GM19467 (cell line): ENCODE measurements around the gene CCDC152.
"Not testable (repeated sequence)": the region's sequence is repeated elsewhere in the genome, so short reads cannot be mapped to it uniquely, and the experiment has no call there.

Source experiments
- ATAC-seq: cut with Tn5 transposase; IDR thresholded peaks from one replicate; pipeline ENCODE4 v1.9.1; 2021; ENCODE audit warnings: mild to moderate bottlenecking, moderate library complexity; ENCODE audit not compliant: unreplicated experiment

The CCDC152 gene, protein sequence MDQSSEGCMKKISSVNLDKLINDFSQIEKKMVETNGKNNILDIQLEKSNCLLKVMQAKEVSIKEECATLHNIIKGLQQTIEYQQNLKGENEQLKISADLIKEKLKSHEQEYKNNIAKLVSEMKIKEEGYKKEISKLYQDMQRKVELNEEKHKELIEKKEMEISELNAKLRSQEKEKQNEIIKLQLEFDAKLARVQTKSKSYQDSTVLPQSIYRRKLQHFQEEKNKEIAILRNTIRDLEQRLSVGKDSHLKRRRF

DNA sequence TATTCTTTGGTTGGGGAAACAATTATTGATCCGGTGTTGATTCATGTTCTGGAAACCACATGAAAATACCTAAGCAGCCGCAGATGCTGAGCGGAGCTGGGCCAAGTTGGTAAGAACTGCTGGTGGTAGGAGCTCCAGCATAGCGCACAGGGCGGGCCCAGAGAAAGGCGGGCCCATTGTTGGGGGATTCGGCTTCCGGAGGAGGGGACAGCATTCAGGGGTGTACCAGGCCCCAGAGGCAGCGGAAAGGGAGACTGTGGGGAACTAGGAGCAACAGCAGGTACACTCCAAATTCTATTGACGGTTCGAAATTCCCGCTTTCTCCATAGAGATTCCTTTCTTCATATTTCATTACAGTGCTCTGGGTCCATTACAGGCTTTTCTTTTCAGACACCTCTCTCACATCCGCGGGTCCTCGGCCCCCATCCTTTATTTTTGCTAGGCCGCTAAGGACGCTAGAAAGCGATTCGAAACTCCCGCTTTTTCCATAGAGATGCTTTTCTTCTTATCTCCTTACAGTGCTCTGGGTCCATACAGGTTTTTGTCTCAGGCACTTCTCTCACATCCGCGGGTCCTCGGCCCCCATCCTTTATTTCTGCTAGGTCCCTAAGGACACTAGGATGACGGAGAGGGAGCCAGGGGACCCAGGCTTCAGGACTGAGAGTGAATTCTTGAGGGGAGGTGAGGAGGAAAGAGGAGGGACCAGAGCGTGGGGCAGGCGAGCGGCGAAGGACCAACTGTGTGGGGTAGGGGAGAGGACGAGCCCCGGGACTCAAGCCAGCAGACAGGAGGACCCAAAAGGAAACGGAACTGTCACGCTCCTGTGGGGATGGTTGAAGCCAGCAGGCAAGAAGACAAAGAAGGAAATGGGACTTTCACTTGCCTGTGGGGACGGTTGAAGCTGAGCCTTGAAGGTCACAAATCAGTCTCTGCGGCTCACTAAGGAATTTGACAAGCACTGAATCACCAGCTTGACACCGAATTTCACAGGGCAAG, at the start of gene CCDC152:
CCDC152 (plus strand) TSS at position 213 of the 996 bp plus-strand sequence. CDS start 2,304 bp downstream, outside the sequence.
- peak; percentile 77 for ATAC-seq

DNA sequence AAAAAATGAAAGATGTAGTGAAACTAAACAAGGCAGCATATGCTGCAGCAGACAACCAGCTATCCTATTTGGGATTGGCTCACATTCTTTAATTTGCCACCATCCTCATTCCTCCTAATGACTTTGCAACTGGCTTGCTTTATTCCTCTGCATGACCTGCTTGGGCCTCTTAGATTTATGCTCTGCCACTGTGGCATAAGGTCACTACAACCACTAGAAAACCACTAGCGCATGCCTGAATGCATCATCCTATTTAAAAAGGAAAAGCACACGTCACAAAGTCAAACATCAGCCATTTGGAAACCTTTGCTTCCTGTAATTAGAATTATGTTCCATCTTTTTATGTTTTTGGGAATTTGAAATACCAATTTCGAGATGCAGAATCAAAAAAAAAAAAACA, 40.8 kb upstream of the CCDC152 start:
- ATAC-seq = no peak

DNA sequence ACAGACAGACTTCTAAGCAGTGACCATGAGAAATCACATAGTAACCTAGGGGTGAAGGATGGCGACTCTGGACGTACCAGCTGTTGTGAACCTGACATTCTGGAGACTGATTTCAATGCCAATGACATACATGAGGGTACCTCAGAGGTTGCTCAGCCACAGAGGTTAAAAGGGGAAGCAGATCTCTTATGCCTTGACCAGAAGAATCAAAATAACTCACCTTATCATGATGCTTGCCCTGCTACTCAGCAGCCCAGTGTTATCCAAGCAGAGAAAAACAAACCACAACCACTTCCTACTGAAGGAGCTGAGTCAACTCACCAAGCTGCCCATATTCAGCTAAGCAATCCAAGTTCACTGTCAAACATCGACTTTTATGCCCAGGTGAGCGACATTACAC, 38.0 kb upstream of the CCDC152 start:
- ATAC-seq = peak; percentile 97

DNA sequence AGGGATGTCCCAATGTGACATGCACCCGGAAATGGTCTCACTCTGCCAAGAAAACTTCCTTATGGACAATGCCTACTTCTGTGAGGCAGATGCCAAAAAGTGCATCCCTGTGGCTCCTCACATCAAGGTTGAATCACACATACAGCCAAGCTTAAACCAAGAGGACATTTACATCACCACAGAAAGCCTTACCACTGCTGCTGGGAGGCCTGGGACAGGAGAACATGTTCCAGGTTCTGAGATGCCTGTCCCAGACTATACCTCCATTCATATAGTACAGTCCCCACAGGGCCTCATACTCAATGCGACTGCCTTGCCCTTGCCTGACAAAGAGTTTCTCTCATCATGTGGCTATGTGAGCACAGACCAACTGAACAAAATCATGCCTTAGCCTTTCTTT, 37.6 kb upstream of the CCDC152 start:
- no peak for ATAC-seq

DNA sequence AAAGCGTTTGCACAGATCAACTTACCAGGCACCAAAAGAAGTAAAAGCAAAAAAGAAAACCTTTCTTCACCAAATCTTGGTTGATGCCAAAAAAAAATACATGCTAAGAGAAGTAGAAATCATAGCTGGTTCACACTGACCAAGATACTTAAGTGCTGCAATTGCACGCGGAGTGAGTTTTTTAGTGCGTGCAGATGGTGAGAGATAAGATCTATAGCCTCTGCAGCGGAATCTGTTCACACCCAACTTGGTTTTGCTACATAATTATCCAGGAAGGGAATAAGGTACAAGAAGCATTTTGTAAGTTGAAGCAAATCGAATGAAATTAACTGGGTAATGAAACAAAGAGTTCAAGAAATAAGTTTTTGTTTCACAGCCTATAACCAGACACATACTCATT, 36.4 kb upstream of the CCDC152 start:
- no peak for ATAC-seq

DNA sequence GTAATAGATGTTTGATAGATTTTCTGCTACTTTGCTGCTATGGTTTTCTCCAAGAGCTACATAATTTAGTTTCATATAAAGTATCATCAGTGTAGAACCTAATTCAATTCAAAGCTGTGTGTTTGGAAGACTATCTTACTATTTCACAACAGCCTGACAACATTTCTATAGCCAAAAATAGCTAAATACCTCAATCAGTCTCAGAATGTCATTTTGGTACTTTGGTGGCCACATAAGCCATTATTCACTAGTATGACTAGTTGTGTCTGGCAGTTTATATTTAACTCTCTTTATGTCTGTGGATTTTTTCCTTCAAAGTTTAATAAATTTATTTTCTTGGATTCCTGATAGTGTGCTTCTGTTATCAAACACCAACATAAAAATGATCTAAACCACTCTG, 35.1 kb upstream of the CCDC152 start:
- ATAC-seq = no peak

DNA sequence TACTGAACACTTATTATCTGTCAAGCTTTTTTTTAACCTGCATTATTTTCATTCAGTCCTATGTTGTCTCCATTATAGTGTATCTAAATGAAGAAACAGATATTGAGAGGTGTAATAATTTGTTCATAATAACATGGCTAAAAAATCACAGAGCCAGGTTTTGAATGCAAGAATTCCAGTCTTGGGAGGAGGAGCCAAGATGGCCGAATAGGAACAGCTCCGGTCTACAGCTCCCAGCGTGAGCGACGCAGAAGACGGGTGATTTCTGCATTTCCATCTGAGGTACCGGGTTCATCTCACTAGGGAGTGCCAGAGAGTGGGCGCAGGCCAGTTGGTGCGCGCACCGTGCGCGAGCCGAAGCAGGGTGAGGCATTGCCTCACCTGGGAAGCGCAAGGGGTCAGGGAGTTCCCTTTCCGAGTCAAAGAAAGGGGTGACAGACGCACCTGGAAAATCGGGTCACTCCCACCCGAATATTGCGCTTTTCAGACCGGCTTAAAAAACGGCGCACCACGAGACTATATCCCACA, 22.0 kb upstream of the CCDC152 start:
- ATAC-seq = not testable (repeated sequence)

DNA sequence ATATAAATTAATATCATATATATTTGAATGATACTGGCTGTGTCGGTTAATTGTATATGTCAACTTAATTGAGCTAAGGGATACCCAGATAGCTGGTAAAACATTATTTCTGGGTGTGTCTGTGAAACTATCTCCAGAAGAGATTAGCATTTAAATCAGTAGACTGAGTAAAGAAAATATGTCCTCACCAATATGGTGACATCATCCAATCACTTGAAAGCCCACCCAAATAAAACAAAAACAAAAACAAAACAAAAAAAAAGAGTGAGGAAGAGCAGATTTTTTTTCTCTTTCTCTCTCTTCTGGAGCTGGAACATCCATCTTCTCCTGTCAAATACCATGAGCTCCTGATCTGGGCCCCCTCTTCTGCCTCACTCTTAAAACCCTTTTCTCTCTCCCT, 15.7 kb upstream of the CCDC152 start:
- no peak for ATAC-seq

DNA sequence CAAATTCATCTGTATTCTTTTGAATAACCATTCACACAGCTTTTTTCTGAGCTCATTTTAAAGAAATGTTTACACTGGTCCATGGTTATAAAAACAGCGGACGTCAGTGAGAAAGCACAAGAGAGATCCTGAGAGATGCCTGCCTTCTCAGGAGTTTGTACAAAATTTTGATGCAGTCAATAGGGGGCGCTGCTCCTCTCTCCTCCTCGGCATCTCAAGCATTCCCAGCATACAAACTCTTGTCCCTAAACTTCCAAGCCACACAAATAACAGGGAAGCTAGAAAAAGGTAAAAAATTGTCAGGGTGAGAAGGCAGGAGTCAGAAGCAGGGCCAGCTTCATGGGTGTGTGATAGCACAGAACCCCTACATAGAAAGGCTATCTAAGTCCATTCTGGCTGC, 11.2 kb upstream of the CCDC152 start:
- no peak for ATAC-seq

DNA sequence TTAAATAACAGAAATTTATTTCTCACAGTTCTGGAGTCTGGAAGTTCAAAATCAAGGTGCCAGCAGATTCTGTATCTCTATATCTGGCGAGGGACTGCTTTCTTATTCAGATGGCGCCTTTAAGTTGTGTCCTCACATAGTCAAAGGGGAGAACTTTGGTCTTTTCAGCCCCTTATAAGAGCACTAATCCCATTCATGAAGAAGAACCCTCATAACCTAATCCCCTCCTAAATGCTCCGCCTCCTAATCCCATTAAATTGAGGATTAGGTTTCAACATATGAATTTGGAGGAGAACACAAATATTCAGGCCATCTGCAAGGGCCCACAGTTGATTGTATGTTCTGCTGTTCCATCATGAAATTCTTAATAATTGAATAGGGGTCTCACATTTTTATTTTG, 10.8 kb upstream of the CCDC152 start:
- no peak for ATAC-seq

DNA sequence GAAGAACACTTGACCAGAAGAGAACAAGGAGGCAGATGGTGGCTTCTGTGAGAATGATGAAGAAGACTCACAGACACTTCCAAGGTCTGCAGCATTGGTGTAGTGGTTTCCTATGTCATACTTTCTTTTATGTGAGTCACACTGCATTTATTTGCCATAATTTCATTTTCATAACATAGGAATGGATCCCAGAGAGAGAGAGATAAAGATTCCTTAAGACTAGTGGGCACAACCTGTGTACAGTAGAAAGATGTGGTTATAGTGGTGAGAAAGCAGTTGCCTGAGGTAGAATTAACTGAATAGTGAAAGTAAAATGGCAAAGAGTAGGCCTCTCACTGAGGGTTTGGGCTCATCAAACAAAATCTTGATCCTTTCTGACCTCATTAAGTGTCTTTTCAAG, 7.6 kb upstream of the CCDC152 start:
- no peak for ATAC-seq

DNA sequence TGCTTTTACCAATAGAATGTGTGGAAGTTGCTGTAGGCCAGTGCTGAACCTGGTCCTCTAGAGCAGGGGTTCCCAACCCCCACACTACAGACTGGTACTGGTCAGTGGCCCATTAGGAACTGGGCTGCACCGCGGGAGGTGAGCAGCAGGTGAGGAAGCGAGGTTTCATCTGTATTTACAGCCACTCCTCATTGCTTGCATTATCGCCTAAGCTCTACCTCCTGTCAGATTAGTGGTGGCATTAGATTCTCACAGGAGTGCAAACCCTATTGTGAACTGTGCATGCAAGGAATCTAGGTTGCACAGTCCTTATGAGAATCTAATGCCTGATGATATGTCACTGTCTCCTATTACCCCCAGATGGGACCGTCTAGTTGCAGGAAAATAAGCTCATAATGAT, 6.1 kb upstream of the CCDC152 start:
- ATAC-seq = no peak

DNA sequence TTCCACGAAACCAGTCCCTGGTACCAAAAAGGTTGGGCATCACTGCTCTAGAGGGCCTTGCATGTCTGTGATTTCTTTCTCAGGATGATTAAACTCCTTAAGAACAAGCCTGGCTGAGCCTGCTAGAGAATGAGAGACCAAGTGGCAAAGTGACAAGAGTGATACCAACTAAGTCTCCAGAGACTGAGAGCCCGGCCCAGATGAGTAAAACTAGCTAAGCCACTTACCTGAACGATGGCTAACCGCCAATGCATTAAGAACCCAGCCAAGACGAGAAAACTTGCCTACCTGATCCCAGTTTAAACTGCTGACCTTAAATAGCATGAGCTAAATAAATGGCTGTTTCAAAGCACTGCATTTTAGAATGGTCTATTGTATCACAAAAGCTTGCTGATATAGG, 5.6 kb upstream of the CCDC152 start:
- ATAC-seq = no peak

DNA sequence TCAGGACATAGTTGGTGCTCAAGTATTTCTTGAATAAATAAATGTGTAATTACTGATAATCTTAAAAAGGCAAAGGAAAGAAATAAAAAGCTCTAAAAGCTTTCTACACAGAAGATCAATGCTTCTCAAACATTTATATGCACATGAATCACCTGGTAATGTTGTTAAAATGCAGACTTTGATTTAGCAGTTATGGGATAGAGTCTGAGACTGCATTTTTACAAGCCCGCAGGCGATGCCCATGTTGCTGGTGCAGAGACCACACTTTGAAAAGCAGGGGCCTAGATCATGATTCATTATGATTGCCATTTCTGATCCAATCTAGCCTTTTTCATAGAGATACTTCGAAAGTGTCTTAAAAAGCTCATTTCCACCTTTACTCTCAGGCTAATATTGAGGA, 3.5 kb upstream of the CCDC152 start:
- no peak for ATAC-seq

DNA sequence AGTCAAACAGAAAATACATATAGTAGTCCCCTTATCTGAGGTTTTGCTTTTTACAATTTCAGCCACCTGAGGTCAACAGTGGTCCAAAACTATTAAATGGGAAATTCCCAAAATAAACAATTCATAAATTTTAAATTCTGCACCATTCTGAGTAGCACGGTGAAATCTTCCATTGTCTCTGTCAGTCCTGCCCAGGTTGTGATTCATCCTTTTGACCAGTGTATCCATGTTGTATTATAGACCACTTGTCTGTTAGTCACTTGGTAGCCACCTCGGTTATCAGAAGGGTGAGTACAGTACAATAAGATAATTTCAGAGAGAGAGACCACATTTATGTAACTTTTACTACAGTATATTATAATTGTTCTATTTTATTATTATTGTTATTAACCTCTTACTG, 2.8 kb downstream of the CCDC152 start:
- ATAC-seq = no peak

DNA sequence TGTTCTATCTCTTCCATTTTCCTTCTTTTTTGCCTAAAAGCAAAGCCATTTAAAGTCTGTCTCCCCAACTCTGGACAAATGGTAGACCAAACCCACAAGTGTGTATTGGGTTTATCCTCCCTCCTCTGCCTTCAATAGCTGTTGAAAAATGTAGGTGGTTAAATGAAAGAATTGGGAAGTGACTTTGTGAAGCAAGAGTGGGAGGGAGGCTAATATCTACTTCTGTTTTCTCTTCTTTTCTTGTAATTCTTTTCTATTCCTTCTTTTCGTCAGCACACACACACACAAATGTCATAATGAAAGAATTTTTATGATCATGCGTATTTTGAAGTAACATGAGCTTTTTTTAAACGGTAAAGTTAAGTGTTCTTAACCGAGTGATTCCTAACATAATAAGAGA, 3.8 kb downstream of the CCDC152 start:
- no peak for ATAC-seq

DNA sequence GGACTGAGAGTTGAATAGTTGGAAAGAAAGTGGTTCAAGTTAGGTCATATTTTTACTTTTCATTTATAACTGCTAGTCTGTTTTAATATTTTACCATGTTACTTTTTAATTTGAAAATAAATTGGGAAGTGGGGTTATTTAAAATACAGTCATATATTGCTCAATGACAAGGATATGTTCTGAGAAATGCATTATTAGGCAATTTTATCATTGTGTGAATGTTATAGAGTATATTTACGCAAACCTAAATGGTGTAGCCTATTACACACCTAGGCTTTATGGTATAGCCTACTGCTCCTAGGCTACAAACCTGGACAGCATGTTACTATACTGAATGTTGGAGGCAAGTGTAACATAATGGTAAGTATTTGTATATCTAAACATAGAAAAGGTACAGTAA, 5.2 kb downstream of the CCDC152 start:
- ATAC-seq = no peak

DNA sequence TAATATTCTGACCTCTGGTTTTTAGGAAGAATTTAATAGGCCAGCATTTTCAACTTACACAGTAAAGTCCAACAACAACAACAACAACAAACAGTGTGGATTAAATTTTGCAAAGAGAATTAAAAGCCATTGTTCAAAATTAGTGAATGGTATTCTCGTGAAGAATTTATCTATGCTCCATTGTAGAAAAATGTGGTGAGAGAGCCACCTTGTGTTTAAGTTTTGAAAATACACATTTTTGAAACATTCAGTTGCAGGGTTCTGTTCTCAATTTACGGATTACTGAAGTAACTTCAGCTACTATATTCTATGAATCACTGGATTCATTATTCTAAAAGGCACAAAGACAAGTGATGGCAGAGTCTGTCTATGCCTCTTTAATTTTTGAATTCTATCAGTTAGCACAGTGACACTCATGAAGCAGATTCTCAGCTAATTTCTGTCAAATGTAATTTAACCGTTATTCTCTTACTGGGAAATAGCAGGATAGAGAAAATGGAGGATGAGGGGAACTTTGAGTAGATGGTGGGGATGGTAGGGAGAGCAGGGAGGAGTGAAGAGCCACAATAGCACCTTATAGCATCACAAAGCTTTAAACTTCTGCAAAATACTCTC, 11.0 kb downstream of the CCDC152 start:
- ATAC-seq = no peak

DNA sequence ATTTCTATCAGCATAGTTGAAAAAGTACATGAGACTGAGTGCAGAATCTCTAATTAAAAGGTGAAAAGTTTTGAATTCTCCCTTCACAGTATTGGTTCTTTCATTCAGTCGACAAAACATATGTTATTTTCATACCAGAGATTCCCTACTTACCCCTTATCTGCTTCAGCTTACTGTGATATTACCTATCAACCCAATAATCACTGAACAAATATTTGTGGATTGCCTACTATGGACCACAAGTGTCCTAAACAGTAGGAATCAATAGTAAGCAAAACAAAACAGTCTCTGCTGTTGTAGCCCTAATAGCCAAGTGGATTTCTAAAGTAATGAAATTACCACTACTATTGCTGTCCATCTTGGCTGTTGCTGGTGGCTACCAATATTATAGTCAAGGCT, 11.5 kb downstream of the CCDC152 start:
- no peak for ATAC-seq

DNA sequence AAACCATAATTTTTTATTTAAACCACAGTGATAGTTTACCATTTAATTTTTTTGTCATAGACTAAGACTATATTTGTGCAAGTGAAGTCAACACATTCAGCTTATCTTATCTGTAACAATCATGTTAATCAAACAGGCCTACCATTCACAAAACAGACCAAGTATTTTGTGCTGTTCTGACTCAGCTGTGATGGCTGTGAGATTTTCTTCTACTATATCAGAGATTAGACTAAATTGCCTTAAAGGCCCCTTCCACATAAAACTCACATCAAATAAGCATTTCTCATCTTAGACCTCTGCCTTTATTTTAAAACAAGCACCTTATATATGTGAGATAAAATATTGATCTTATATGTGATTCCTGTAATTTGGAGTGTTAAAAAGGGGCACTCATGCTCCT, 13.4 kb downstream of the CCDC152 start:
- no peak for ATAC-seq

DNA sequence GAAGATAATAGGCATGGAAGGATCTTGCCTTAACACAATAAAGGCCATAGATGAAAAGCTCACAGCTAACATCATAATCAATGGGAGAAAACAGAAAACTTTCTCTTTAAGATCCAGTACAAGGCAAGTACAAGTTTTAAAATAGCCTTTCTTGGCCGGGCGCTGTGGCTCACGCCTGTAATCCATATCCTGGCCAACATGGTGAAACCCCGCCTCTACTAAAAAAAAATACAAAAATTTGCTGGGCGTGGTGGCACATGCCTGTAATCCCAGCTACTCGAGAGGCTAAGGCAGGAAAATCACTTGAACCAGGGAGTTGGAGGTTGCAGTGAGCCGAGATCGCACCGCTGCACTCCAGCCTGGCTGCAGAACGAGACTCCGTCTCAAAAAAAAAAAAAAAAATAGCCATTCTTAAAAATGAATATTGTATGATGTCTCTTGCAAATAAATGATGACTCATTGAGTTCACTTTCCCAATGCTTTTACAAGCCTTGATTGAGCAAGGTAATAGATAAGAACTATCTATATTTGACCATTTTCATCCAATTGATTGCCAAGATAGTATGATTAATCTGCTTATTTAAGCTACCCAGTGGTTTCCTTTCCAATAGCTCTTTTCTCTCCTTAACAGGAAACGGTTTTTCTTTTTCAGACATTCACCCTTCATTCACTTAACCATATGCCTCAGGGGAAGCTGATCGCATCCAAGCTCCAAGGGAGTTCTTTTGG, 15.8 kb downstream of the CCDC152 start:
- ATAC-seq = no peak
